Stromal cell of bone marrow (primary cell): ENCODE measurements around the gene NINJ2.
"Not testable (repeated sequence)": the region's sequence is repeated elsewhere in the genome, so short reads cannot be mapped to it uniquely, and the experiment has no call there.

ENCODE experiments used
- DNase-seq: peaks from one replicate; pipeline ENCODE4 v3.0.0-alpha.2; 2012; ENCODE audit warnings: low read depth

Gene NINJ2

DNA sequence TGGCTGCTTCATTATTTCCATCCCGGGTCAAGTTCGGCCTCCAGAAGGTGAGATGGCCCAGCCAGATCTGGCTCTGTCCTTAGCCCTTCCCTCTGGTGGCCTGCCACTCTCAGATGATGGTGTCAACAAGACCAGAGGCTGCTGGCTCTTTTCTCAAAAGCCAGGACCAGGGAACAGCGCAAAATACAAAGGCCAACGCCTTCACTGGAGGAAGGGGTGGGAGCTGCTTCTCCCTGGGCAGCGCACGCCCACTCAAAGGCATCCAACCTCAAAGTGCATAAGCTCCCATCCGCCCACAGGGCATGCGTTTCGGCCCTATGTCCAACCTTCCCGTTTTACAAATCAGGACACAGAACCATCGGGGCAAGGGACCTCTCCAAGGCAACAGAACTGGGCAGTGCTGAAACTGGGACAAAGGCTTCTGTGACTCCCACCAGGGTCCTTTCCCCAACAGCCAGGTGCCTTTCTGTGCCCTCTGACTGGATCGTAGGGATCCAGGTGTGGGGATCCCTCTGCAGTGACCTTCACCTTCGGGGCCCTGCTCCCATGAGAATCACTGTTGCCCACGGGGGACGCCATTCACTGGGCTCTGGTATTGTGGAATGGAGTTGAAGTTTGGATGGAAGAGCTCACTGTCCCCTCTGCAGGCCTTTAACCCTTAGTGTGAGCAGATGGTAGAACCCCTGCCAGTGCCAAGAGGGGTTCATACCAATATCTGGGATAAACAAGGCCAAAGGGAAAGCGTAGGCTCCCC, 76.8 kb downstream of the NINJ2 start:
- DNase-seq, result no peak

- no peak for DNase-seq
Measured at GRCh38 chr12:585062-586061, 77.9 kb downstream of the NINJ2 start.

DNA sequence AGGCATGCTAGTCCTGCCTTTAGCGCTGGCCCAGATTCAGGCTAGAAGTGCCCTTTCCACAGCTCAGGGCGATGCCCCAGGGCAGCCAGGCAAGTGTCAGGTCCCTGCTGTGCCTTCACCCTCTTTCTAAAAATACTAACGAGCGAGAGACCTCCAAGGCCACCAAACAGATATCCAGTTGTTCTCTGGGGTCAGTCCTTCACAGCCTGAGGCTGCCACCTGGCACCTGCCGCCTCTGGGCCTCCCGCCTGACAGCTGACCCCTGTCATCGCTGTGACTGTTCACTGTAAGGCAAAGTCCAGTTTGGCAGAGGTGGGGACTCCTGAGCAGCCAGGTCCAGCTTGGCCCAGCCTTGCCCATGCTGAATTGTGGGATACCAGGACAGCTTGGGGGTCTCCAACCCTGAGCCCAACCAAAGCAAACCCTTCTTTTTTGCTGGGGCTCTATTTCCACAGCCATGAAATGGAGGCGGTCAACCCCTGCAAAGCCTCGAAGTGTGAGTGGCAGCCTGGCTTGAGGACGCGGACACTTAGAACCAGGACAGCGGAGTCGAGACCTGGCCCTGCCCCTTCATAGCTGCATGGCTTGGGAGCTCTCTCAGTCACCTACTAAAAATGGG, 79.9 kb downstream of the NINJ2 start:
- no peak for DNase-seq

- DNase-seq, result no peak
Measured at GRCh38 chr12:581746-582145, 81.5 kb downstream of the NINJ2 start.

GRCh38 chr12:581321-581720, 81.9 kb downstream of the NINJ2 start:
- DNase-seq, result no peak

DNA sequence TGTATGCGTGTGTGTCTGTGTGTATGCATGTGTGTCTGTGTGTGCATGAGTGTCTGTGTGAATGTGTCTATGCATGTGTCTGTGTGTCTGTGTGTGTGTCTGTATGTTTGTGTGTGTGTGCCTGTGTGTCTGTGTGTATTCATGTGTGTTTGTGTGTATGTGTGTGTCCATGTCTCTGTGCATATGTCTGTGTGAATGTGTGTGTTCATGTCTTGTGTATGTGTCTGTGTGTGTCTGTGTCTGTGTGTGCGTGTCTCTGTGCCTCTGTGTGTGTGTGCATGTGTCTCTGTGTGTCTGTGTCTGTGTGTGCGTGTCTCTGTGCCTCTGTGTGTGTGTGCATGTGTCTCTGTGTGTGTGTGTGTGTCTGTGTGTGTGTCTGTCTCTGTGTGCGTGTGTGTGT, 82.4 kb downstream of the NINJ2 start:
- DNase-seq, result no peak

DNA sequence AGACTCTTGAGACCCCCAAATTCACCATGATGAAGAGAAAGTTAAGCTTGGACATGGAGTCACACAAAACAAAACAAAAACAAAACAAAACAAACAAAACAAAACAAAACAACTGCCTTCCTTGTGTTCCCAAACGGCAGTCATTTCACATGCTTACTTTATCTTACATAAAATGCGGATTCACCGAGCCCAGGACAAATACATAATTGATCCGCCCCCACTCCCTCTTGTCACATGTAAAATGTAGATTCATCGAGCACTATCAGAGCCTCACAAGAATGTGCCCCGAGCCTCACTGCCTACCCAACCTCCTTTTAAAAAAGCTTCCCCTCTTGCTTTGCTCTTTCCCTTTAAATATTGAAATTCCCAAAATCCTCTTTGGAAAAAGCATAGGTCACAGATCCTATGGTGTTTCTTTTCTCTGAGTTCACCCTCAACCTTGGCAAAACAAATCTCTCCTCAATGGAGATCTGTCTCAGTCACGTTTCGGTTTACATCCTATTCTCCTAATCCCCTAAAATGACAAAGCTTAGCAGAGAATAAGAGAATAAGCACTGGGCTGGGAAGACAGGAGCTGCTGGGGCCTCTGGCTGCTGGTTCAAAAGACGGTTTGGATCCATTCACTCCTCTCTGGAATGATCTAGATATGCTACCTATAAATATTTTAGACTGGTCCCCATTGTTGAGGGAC, 83.7 kb downstream of the NINJ2 start:
- no peak for DNase-seq

- no peak for DNase-seq
Measured at GRCh38 chr12:578748-579419, 84.4 kb downstream of the NINJ2 start.

- not testable (repeated sequence) for DNase-seq
Measured at GRCh38 chr12:577994-578747, 85.1 kb downstream of the NINJ2 start.

- no peak for DNase-seq
Measured at GRCh38 chr12:576615-577110, 86.6 kb downstream of the NINJ2 start.

GRCh38 chr12:575948-576614, 87.2 kb downstream of the NINJ2 start:
- peak; percentile 88 for DNase-seq

DNA sequence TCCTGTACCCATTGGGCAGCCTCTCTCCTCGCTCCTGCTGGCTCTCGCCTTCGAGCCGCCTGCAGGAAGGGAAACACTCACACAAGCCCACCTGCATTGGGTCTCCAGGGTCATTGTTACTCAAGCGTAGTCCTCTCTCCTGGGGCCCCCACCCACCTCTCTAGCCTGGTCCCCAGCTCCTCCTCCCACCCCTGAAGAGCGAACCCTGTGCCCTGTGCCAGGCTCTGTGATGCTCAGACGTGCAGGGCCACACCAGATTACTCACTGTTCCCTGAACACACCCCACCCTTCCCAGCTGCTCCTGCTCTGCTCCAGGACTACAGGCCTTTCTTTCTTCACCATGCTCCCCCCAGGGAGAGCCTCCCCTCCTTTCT, 88.1 kb downstream of the NINJ2 start:
- DNase-seq, result no peak

- no peak for DNase-seq
Measured at GRCh38 chr12:574475-575128, 88.6 kb downstream of the NINJ2 start.

- DNase-seq, result no peak
Measured at GRCh38 chr12:573232-573631, 90.0 kb downstream of the NINJ2 start.

DNA sequence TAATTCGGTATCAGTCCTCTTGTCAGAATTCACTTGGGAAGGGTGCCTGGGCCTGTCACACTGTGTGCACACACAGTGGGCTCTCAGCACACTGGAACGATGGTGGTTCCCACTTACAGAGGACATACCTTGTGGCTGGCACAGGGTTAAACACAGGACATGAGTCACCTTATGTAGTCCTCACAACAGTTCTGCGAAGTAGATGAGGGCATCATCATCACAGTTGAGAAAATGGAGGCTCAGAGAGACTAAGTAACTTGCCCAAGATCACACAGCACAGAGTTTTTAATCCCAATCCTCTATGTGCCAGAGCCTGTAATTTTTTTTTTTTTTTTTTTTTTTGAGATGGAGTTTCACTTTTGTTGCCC, 90.7 kb downstream of the NINJ2 start:
- no peak for DNase-seq

DNA sequence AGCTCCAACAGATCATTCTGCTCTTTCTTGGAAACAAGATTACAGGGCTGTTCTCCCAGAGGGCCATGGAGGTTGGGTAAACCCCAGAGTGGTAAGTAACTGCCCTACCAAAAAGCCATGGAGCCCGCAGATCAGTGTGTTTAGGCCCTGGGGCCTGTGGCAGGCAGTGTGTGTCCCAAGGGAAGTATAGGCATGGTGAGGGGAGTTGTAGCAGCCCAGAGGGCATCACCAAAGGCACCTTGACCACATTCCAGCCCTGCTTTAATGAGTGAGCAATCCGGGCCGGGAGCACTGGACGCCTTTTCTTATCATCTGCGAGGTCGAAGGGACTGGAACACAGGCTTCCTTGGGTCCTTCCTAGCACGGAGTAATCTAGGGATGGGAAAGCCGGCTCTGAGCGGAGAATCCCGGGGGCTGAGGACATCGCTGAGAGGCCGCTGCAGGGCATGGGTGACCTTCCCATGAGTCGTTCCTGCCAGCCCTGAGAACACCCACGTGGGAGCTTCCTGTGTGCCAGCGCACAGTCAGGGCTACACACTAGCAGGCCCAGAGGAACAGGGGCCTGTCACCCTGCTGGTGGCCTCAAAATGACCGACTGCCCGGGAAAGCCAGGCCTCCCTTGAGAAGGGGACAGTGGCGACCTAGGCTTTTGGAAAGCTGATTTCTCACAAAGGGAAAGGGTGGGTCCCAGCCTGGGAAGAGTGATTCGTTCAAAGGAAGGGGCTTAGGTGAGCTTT, 91.3 kb downstream of the NINJ2 start:
- DNase-seq, result no peak

- DNase-seq, result peak; percentile 88
Measured at GRCh38 chr12:570921-571794, 92.1 kb downstream of the NINJ2 start.

DNA sequence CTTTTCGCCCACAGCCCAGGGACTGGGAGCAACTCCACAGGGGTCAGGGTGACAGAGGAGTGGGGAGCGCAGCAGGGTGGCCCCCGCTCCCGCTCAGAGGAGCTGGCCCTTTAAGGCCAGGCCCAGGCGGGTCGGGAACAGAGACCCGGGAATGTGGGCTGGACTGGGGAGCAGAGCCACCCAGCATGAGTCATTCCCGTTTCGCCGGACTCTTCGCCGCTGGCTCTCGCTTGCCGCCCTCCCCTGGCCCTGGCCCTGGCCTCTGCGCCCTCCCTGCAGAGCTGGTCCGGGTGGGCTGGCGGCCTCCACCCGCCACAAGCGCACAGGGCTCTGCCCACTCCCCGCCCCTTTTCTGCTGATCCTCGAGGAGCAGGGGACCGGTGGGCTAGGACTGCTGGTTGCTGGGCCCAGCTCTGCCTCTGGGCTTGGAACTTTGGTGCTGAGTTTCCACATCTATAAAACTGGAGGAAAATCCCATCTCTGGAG, 92.8 kb downstream of the NINJ2 start:
- peak; percentile 82 for DNase-seq
